K562 (cell line): ENCODE results near the gene ANKRD1.

Experiments
- CTCF ChIP-seq, 3 experiments: IDR thresholded peaks in 2 of 3; conservative IDR thresholded peaks in 1 of 3; 2 replicates each; pipeline ENCODE4 v1.5.1; 2011 to 2012; ENCODE audit warnings: low read length in 3 of 3, mild to moderate bottlenecking in 3 of 3, control low read depth in 2 of 3, improper control_type of control experiment in 1 of 3, inconsistent platforms in 1 of 3, low read depth in 1 of 3, mixed read lengths in 1 of 3, moderate library complexity in 1 of 3; ENCODE audit not compliant: insufficient read depth in 2 of 3
- EZH2 ChIP-seq: IDR thresholded peaks from 2 replicates; pipeline ENCODE4 v1.6.1; 2012; ENCODE audit warnings: low read depth, mild to moderate bottlenecking, inconsistent platforms, low read length, borderline replicate concordance
- FOS ChIP-seq: IDR thresholded peaks from 3 replicates; pipeline ENCODE4 v1.6.1; 2011; ENCODE audit not compliant: insufficient read length; ENCODE audit errors: extremely low read depth
- HDGF ChIP-seq: fragments of 450-650 bp; IDR thresholded peaks from 2 replicates; pipeline ENCODE4 v1.6.1; 2016
- MXI1 ChIP-seq: IDR thresholded peaks from 2 replicates; pipeline ENCODE4 v1.6.1; 2011; ENCODE audit warnings: low read depth, mild to moderate bottlenecking, improper control_type of control experiment, low read length
- SMC3 ChIP-seq: conservative IDR thresholded peaks from 2 replicates; pipeline ENCODE4 v1.6.1; 2011; ENCODE audit warnings: low read depth, low read length, improper control_type of control experiment; ENCODE audit not compliant: insufficient read depth
- TARDBP ChIP-seq: fragments of 450-650 bp; IDR thresholded peaks from 2 replicates; pipeline ENCODE4 v1.6.1; 2016
- TCF7L2 ChIP-seq: fragments of 150-350 bp; IDR thresholded peaks from 2 replicates; pipeline ENCODE4 v1.6.1; 2016; ENCODE audit warnings: low read depth, mild to moderate bottlenecking, low read length, moderate library complexity
- TRIM28 ChIP-seq: fragments of 450-650 bp; IDR thresholded peaks from 2 replicates; pipeline ENCODE4 v1.6.1; 2017
- TSHZ1 ChIP-seq: fragments of 250-450 bp; sonication (Bioruptor Pico); IDR thresholded peaks from 2 replicates; pipeline ENCODE4 v1.4.0; 2020; ENCODE audit warnings: mild to moderate bottlenecking, moderate library complexity

GRCh38 chr10:90921906-90922305 is 1.0 kb upstream of the ANKRD1 start:
- TF ChIP-seq EZH2: no peak
- TF ChIP-seq TCF7L2: no peak
- no peak for TF ChIP-seq HDGF
- no peak for TF ChIP-seq CTCF (IDR thresholded peaks at IDR 0.05 in 2 of 3, conservative IDR thresholded peaks at IDR 0.05 in 1 of 3; ENCODE audit: insufficient read depth in 2 of 3, low read depth in 1 of 3, low read length in 3 of 3)
- TF ChIP-seq TARDBP: no peak
- no peak for TF ChIP-seq TRIM28
- no peak for TF ChIP-seq TSHZ1 (CRISPR knock-in tag)
- no peak for TF ChIP-seq SMC3
- TF ChIP-seq MXI1: no peak
- no peak for TF ChIP-seq FOS
